Tibial artery (tissue), 4 donors: ENCODE results near the gene GHITM.

Source experiments
- DNase-seq, 2 donors: peaks; one replicate each; pipeline ENCODE4 v3.0.0-alpha.2; 2019
- H3K27ac ChIP-seq, 2 donors: fragments of 200-600 bp; sonication (generic) in 1 of 2; 1 replicate in 1 of 2; 2 replicates in 1 of 2; pipeline ENCODE4 v1.5.1; 2018 to 2019; ENCODE audit warnings: mild to moderate bottlenecking in 1 of 2
- H3K27me3 ChIP-seq, 2 donors: fragments of 200-600 bp; sonication (generic) in 1 of 2; one replicate each; pipeline versions ENCODE4 v1.5.1 to v1.6.0; 2016 to 2019
- H3K36me3 ChIP-seq, 3 donors: fragments of 200-600 bp; sonication (generic) in 2 of 3; one replicate each; pipeline ENCODE4 v1.5.1; 2016 to 2019; ENCODE audit warnings: mild to moderate bottlenecking in 2 of 3
- H3K4me1 ChIP-seq, 4 donors: fragments of 200-600 bp; sonication (generic) in 2 of 4; 1 replicate in 3 of 4; 2 replicates in 1 of 4; pipeline ENCODE4 v1.5.1; 2016 to 2019
- H3K4me3 ChIP-seq, 2 donors: fragments of 200-600 bp; sonication (generic) in 1 of 2; 1 replicate in 1 of 2; 2 replicates in 1 of 2; pipeline ENCODE4 v1.5.1; 2018 to 2019; ENCODE audit warnings: mild to moderate bottlenecking in 2 of 2
- H3K9me3 ChIP-seq, 3 donors: fragments of 200-600 bp; sonication (generic) in 1 of 3; one replicate each; pipeline ENCODE4 v1.5.1; 2016 to 2019
- CTCF ChIP-seq, 2 experiments: fragments of 200-600 bp in 1 of 2; fragments of 450-650 bp in 1 of 2; IDR thresholded peaks; one replicate each; pipeline ENCODE4 v1.5.1; 2017 to 2019; ENCODE audit warnings: antibody characterized with exemption in 2 of 2, mild to moderate bottlenecking in 1 of 2, moderate library complexity in 1 of 2
- intact Hi-C: fragments of 100-400 bp; cut with DNase I; formaldehyde crosslinking; loops from one replicate; pipeline ENCODE4 v1.15.0; 2023; ENCODE audit warnings: low total_unique reads

Gene GHITM

GRCh38 chr10:84172467-84173356, 33.4 kb downstream of the GHITM start:
- intact Hi-C loops, result no loop called here
- no peak overlapping the region for H3K4me3 ChIP-seq

GRCh38 chr10:84173501-84173929, 34.2 kb downstream of the GHITM start, which contains the start of gene GPR15LG:
TSS of gene GPR15LG (plus strand) at chr10:84173801. CDS start at chr10:84173852, 51 bp downstream.
- Histone ChIP-seq H3K27me3 (no peaks in the 10 kb centered on the region), H3K4me3 (no peak within 1 kb of the TSS), H3K4me1 (no peaks in the 10 kb centered on the region), H3K27ac (no peak within 1 kb of the TSS), H3K36me3 (no peaks in the 10 kb centered on the region), H3K9me3 (no peaks in the 10 kb centered on the region)
- intact Hi-C loops, result no loop called here
- DNase-seq, result no peak
- TF ChIP-seq CTCF (IDR thresholded peaks at IDR 0.05), result no peak

More at GRCh38 chr10:84172467-84173356, 33.4 kb downstream of the GHITM start:
- H3K9me3 ChIP-seq, result no peaks in the 10 kb centered on the region
- no peaks in the 10 kb centered on the region for H3K4me1 ChIP-seq
- DNase-seq, result no peak
- H3K36me3 ChIP-seq, result no peaks in the 10 kb centered on the region
- no peaks in the 10 kb centered on the region for H3K27me3 ChIP-seq
- TF ChIP-seq CTCF (IDR thresholded peaks at IDR 0.05), result no peak
- H3K27ac ChIP-seq, result no peak overlapping the region

- Histone ChIP-seq H3K4me3 (no peak overlapping the region), H3K9me3 (no peaks in the 10 kb centered on the region)
- no peak for TF ChIP-seq CTCF (IDR thresholded peaks at IDR 0.05)
These were observed 36.1 kb downstream of the GHITM start for GRCh38 chr10:84175436-84175835.

GRCh38 chr10:84176351-84176750, 37.0 kb downstream of the GHITM start:
- no peak for TF ChIP-seq CTCF (IDR thresholded peaks at IDR 0.05)
- H3K36me3 ChIP-seq, result no peaks in the 10 kb centered on the region
- no peaks in the 10 kb centered on the region for H3K9me3 ChIP-seq
- no peaks in the 10 kb centered on the region for H3K27me3 ChIP-seq
- no peak overlapping the region for H3K27ac ChIP-seq
- intact Hi-C loops, result no loop called here
- H3K4me1 ChIP-seq, result no peaks in the 10 kb centered on the region
- no peak overlapping the region for H3K4me3 ChIP-seq
- no peak for DNase-seq

More at GRCh38 chr10:84175436-84175835, 36.1 kb downstream of the GHITM start:
- no peak overlapping the region for H3K27ac ChIP-seq
- no peaks in the 10 kb centered on the region for H3K4me1 ChIP-seq
- H3K36me3 ChIP-seq, result no peaks in the 10 kb centered on the region
- H3K27me3 ChIP-seq, result no peaks in the 10 kb centered on the region
- intact Hi-C loops, result no loop called here
- DNase-seq, result no peak

- intact Hi-C loops, result no loop called here
- Histone ChIP-seq H3K4me1 (no peaks in the 10 kb centered on the region), H3K4me3 (no peak overlapping the region), H3K9me3 (no peaks in the 10 kb centered on the region), H3K27ac (no peak overlapping the region), H3K27me3 (no peaks in the 10 kb centered on the region), H3K36me3 (no peaks in the 10 kb centered on the region)
- TF ChIP-seq CTCF (IDR thresholded peaks at IDR 0.05), result no peak
- no peak for DNase-seq
These were observed 37.6 kb downstream of the GHITM start for GRCh38 chr10:84176836-84177474.
